AG09309 (cell line): Measurements from ENCODE around the gene NFIC.

Source experiments
- DNase-seq: peaks from one replicate; pipeline ENCODE4 v3.0.0-alpha.2; 2010; ENCODE audit warnings: low read depth
- H3K4me3 ChIP-seq: 2 replicates; pipeline ENCODE4 v1.5.1; 2011; ENCODE audit warnings: mild to moderate bottlenecking, low read depth, low read length, moderate library complexity; ENCODE audit not compliant: control insufficient read depth
- TF ChIP-seq, protein P1 (sequence below): IDR thresholded peaks from 2 replicates; pipeline ENCODE4 v1.5.1; 2011; ENCODE audit warnings: mild to moderate bottlenecking, low read depth, low read length, inconsistent platforms; ENCODE audit not compliant: insufficient read depth, control insufficient read depth; ENCODE audit errors: missing control alignments

NFIC gene

DNA sequence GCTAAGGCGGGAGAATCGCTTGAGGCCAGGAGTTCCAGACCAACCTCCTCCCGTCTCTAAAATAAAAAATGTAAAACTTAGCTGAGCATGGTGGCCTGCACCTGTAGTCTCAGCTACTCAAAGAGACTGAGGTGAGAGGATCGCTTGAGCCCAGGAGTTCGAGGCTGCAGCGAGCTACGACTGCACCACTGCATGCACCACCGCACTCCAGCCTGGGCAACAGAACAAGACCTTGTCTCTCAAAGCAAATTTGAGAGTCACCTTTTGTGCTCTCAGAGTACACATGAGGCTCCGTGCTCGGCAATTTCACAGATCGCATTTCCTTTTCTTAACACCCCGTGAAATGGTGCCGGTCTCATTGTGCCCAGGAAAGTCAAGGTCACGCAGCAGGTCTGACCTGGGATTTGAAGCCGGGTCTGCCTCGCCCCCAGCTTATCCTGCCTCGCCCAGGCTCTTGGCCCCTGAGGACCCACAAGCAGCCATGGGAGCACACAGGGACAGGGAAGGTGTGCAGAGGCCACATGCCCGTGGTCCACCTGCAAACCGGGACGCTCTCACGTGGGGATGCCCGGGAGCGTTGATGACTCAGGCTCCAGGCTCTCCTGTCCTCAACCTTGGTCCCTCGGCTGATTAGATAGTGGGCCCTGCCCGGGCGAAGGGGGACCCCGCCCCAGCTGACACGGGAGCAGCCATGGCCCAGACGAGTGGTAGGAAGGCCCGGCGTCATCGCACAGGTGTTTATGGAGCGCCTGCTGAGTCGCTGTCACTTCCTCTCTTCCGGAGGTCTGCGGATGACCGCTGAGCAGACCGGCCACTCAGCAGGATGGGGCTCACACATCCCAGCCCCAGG is 115.1 kb downstream of the NFIC start:
- TF ChIP-seq, protein P1, sequence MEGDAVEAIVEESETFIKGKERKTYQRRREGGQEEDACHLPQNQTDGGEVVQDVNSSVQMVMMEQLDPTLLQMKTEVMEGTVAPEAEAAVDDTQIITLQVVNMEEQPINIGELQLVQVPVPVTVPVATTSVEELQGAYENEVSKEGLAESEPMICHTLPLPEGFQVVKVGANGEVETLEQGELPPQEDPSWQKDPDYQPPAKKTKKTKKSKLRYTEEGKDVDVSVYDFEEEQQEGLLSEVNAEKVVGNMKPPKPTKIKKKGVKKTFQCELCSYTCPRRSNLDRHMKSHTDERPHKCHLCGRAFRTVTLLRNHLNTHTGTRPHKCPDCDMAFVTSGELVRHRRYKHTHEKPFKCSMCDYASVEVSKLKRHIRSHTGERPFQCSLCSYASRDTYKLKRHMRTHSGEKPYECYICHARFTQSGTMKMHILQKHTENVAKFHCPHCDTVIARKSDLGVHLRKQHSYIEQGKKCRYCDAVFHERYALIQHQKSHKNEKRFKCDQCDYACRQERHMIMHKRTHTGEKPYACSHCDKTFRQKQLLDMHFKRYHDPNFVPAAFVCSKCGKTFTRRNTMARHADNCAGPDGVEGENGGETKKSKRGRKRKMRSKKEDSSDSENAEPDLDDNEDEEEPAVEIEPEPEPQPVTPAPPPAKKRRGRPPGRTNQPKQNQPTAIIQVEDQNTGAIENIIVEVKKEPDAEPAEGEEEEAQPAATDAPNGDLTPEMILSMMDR = no peak
- DNase-seq = no peak
- H3K4me3 ChIP-seq = no peak overlapping the region

DNA sequence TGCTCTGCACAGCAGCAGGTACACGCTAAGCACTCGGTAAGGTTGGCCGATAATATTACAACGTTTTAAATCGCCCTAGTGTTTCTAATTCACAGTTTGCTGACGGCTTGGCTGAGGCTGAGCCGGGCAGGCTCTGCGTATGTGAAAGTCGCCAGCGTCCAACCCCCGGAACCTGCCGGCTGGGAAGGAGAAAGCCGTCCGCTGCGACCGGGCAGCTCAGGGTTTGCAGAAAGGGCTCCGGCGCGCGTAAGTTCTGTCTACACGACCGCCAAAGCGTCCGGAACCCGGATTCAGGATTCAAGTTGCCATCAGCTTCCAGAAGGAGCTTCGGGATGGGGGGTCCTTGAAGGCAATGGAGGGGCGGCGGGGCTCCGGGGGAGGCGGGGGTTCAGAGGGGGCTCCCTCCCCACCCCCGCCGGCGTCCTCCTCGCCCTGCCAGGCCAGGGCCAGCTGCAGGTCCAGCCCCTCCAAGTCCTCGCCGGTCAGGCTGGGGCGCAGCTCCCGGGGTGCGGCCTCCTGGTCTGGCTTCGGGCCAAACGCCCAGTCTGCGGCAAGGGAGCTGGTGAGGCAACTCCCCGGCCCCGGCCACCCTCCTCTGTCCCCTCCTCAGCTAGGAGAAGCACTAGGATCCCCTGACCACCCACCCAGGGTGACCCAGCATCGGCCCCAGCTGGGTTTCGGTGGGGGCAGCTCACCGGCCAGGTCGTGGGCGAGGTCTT is 116.3 kb downstream of the NFIC start:
- no peak overlapping the region for H3K4me3 ChIP-seq
- TF ChIP-seq, protein P1 = no peak
- DNase-seq = no peak

DNA sequence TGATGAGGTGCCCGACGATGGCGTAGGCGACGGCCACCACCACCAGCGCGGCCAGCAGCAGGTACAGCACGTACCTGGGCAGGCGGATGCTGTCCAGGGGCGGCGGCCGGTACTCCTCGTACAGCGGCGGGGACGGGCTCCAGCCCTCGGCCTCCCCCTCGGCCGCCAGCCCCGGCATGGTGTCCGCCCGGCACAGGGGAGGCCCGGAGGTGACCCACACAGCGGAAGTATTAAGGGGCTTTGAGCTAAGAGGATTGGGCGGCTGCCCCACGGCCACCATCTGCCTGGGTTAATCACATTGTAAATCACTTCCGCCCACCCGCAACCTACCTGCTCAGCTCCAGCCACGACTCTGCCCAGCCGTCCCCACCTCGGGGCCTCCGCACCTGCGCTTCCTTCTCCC is 116.8 kb downstream of the NFIC start, which contains the start of gene SMIM44:
SMIM44 (minus strand) TSS at position 216 of the 403 bp plus-strand sequence; CDS start at position 178, 38 bp downstream.
- TF ChIP-seq, protein P1 = no peak
- no peak within 1 kb of the TSS for H3K4me3 ChIP-seq
- DNase-seq = no peak

DNA sequence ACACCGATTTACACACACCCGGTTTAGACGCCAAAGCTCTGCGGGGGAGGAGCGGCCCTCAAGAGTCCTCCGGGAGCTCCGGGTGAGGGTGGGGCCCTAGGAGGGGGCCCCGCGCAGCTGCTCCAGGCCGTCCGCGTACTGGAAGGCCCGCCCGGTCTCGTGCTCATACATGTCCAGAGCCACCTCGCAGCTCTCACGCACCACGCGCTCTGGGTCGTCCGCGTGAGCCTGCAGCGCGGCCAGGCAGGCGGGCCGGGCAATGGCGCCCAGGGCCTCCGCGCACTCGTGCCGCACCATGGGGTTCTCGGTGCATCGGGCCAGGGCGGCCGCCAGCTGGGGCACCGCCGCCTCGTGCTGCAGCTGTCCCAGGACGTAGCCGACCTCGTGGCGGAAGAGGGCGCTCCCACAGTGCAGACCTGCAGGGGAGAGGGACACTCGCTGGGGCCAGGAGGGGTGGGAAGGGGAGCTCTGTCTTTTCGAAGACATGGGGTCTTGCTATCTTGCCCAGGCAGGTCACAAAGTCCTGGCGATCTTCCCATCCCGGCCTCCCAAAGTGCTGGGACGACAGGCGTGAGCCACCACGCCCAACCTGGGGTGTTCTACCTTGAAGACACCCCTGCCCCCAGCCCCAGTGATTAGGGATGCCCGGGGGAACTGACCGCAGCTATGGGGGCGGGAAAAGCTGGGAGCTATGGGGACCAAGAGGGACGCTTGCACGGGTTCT is 125.2 kb downstream of the NFIC start:
- no peak for DNase-seq
- TF ChIP-seq, protein P1 = no peak
- no peak overlapping the region for H3K4me3 ChIP-seq

DNA sequence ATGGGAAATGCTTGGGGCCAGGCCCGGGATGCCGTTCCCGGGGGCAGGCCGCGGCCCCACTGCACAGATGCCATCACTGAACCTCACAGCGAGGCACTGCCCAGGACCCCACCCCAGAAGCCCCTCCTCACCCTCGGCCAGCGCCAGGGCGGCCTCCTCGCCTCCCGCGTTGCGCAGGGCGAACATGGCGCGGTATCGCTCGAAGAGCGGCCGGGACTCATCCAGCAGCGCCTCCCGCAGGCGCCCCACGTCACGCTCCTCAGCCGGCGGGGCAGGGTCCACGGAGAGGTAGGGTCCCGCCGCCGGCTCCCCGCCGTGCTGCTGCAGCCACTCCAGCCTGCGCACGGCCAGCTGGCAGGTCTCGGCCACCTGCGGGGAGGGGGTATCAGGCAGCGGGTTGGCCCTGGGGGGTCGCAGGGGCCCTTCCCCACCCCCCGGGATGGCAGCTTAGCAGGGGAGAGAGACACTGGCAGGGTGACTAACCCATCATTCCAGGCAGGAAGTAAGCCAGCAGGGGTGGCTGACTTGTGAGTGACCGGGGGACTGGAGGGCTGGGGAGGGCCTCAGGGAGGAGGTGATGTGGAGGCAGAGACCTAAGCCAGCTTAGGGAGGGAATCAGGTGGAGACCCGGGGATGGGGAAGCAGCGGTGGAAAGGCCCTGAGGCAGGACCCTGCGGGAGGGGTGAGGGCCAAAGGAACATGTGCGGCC is 125.9 kb downstream of the NFIC start:
- no peak overlapping the region for H3K4me3 ChIP-seq
- no peak for DNase-seq
- TF ChIP-seq, protein P1 = no peak

DNA sequence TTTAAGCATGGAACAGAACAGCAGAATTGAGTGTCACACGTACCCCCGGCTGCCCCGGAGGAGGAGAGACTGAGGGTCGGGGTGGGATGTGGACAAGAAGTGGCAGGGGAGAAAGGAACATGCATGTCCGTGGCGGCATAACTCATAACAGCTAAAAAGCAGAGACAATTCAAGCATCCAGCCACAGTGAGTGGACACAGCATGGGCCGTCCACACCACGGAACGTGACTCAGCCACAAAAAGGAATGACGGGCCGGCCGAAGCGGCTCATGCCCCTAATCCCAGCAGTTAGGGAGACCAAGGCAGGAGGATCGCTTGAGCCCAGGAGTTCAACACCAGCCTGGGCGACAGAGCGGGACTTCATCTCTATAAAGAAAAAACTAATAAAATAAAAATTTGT is 126.5 kb downstream of the NFIC start:
- TF ChIP-seq, protein P1 = no peak
- no peak for DNase-seq

More for the DNA sequence above, 126.5 kb downstream of the NFIC start:
- H3K4me3 ChIP-seq = no peak overlapping the region
